Activated naive CD4-positive, alpha-beta T cell treated with anti-CD3 and anti-CD28 coated beads, Interleukin-2, amount 50 U/mL, for 24 hours (primary cell): Measurements from ENCODE around the gene C6orf141.
"Not testable (repeated sequence)": the region's sequence is repeated elsewhere in the genome, so short reads cannot be mapped to it uniquely, and the experiment has no call there.

ENCODE experiments used
- H3K27ac Mint-ChIP-seq: one replicate; pipeline ENCODE4 v1.8.0; 2021; ENCODE audit warnings: mild to moderate bottlenecking, mixed read lengths
- H3K27me3 Mint-ChIP-seq: one replicate; pipeline ENCODE4 v1.8.0; 2021; ENCODE audit warnings: mixed read lengths
- H3K36me3 Mint-ChIP-seq: one replicate; pipeline ENCODE4 v1.8.0; 2021; ENCODE audit warnings: mixed read lengths
- H3K4me1 Mint-ChIP-seq: one replicate; pipeline ENCODE4 v1.8.0; 2021; ENCODE audit warnings: mixed read lengths
- H3K4me3 Mint-ChIP-seq: one replicate; pipeline ENCODE4 v1.8.0; 2021; ENCODE audit warnings: mild to moderate bottlenecking, mixed read lengths
- H3K9me3 Mint-ChIP-seq: one replicate; pipeline ENCODE4 v1.8.0; 2021; ENCODE audit warnings: mixed read lengths

C6orf141 gene

DNA sequence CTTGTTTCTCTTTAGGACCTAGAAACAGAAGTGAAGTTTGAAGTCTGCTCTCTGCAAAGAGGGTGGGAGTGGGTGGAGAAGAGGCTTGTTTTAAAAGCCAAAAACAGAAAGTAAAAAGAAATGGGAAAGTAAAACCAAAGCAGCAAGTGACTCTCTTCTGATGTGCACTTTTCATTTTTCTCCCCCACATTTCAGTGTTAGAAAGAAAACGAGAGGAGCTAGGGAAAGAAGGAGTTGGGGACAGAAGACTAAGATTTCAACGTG, 1.3 kb downstream of the C6orf141 start:
- peaks cover 25% of the 10 kb centered on the region for H3K27me3 Mint-ChIP-seq
- no peaks in the 10 kb centered on the region for H3K36me3 Mint-ChIP-seq
- no peaks in the 10 kb centered on the region for H3K9me3 Mint-ChIP-seq
- peak overlapping the region; percentile 83 for H3K4me3 Mint-ChIP-seq
- H3K27ac Mint-ChIP-seq: no peak overlapping the region
- peaks cover 28% of the 10 kb centered on the region for H3K4me1 Mint-ChIP-seq

DNA sequence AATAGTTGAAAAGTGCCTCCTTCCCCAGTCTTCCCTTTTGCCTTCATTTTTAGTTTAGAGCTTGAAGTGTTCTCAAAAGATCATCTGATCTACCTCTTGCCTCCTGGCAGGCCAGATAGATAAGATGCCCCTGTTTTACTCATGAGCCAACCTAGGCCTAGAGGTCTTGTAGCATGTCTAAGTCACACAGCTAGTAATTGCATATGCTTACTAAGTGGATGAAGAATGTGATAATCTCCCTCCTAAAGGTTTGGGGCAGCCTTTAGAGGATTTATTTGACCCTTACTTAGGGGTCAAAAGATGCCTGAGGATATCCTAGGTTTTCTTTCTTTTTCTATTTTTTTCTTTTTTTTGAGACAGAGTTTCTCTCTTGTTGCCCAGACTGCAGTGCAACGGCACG, 2.1 kb downstream of the C6orf141 start:
- no peak overlapping the region for H3K4me3 Mint-ChIP-seq
- H3K9me3 Mint-ChIP-seq: no peaks in the 10 kb centered on the region
- H3K27ac Mint-ChIP-seq: no peak overlapping the region
- H3K27me3 Mint-ChIP-seq: peaks cover 21% of the 10 kb centered on the region
- no peaks in the 10 kb centered on the region for H3K36me3 Mint-ChIP-seq
- H3K4me1 Mint-ChIP-seq: peaks cover 28% of the 10 kb centered on the region

DNA sequence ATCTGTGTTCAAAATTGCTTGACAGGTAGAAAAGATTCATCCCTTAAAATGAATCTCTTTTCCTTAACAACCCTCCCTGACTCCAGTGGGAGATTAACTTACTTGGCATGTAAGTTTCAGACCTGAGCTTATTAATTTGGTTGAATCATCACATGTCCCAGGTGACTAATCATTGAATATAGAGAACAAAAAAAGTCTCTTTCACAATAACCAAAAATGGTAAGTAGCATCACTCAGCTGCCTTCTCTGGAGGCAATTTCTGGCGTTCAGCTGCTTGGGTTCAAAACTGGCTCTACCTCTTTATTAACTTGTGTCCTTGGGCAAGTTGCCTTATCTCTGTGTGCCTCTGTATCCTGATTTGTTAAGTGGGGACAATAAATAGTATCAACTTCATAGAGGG, 2.9 kb downstream of the C6orf141 start:
- Mint-ChIP-seq H3K36me3 (no peaks in the 10 kb centered on the region), H3K9me3 (no peaks in the 10 kb centered on the region), H3K27ac (no peak overlapping the region), H3K4me1 (peaks cover 28% of the 10 kb centered on the region), H3K27me3 (peaks cover 19% of the 10 kb centered on the region), H3K4me3 (no peak overlapping the region)

DNA sequence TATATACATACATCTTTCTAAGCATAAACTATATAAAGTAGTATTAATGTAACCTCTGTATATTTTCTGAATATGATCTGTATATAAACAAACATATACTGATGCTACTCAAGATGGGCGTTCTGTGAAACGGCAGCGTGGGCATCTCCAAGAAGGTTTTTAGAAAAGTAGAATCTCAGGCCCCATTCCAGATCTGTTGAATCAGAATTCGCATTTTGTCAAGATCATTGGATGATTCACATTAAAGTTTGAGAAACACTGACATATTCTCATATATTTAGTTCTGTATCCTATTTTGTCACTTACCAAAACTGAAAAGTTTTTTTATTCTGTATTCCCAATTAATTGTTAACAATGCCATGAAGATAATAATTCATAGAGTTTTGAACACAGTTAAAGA, 5.5 kb downstream of the C6orf141 start:
- H3K27me3 Mint-ChIP-seq: peaks cover 7% of the 10 kb centered on the region
- H3K4me3 Mint-ChIP-seq: no peak overlapping the region
- no peak overlapping the region for H3K27ac Mint-ChIP-seq
- no peaks in the 10 kb centered on the region for H3K9me3 Mint-ChIP-seq
- H3K36me3 Mint-ChIP-seq: peaks cover 1% of the 10 kb centered on the region
- peaks cover 21% of the 10 kb centered on the region for H3K4me1 Mint-ChIP-seq

DNA sequence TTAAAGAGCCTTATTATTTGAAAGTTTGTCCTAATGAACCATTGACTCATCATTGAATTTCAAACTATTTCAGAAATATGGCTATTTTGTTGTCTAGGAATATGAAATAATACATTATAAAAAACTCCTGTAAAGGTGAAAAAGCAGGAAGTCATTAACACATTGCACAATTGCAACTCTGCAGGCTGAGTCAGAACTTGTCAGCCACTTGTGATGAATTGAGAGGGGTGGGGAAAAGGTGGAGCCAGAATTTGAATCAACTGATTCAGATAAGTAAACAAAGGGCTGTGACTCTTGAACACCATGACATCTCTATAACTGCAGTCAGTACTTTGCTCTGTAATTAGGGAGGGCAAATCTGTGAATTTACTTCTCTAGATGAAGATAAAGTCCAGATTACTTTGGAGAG, 6.0 kb downstream of the C6orf141 start:
- peaks cover 6% of the 10 kb centered on the region for H3K27me3 Mint-ChIP-seq
- no peak overlapping the region for H3K4me3 Mint-ChIP-seq
- peaks cover 16% of the 10 kb centered on the region for H3K4me1 Mint-ChIP-seq
- H3K27ac Mint-ChIP-seq: no peak overlapping the region
- H3K9me3 Mint-ChIP-seq: no peaks in the 10 kb centered on the region
- H3K36me3 Mint-ChIP-seq: peaks cover 1% of the 10 kb centered on the region

DNA sequence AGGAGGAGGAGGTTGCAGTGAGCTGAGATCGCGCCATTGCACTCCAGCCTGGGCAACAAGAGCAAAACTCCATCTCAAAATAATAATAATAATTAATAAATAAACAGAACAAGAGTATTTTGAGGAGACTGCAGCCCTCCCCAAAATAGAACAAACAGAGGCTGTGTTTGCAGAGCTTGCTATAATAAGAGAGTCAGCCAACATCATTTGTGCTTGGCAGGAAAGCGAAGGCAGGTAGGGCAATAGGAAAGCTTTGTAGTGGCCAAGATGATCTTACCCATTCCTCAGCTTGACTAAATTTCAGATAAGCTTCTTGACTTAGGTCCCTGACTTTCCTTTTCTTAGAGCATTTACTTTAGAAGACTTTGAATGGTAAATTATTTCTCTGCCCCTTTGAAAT, 6.7 kb downstream of the C6orf141 start:
- Mint-ChIP-seq H3K4me1 (peaks cover 11% of the 10 kb centered on the region), H3K9me3 (no peaks in the 10 kb centered on the region), H3K4me3 (no peak overlapping the region), H3K27me3 (peaks cover 5% of the 10 kb centered on the region), H3K27ac (no peak overlapping the region), H3K36me3 (peaks cover 1% of the 10 kb centered on the region)

DNA sequence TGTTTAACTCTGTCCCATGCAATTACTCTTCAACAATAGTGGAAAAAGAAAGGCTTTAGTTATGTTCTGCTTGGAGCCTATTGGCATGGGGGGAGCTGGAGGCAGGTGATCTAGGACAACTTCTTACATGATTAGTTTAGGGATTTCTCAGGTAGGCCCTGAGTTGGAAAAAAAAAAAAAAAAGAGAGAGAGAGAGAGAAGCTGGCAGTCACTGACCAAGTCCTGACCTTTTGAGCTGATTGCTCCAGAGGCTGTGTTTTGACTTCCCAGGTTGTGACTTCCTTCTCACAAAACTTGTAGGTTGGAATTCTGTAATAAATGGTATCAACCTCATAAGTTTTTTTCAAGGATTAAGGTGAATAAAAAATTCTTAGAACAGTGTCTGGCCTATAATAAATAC, 7.8 kb downstream of the C6orf141 start:
- Mint-ChIP-seq H3K4me3 (no peak overlapping the region), H3K36me3 (peaks cover 1% of the 10 kb centered on the region), H3K4me1 (peaks cover 5% of the 10 kb centered on the region), H3K27ac (no peak overlapping the region), H3K27me3 (peaks cover 5% of the 10 kb centered on the region), H3K9me3 (no peaks in the 10 kb centered on the region)

DNA sequence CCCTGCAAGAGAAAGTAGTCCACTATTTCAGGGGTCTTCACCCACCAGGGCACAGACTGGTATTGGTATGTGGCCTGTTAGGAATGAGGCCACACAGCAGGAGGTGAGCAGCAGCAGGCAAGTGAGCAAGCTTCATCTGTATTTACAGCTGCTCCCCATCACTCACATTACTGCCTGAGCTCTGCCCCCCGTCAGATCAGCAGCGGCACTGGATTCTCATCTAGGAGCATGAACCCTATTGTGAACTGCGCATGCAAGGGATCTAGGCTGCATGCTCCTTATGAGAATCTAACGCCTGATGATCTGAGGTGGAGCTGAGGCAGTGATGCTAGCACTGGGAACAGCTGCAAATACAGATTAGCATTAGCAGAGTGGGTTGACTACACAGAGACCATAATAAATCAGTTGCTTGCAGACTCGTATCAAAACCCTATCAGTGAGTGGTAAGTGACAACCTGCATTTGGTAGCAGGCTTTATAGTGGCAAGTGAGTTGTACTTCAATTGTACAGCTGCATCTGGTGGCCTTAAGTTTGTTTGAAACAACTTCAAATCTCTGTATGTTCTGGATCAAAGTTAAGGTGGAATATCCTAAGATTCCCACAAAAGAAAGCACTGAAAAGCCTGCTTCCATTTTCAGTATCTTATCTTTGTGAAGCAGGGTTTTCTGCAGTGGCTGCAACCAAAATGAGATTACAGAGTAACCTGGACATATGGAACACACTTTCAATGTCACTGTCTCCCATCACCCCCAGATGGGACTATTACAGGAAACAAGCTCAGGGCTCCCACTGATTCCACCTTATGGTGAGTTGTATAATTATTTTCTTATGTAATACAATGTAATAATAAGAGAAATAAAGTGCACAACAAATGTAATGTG, 12.8 kb downstream of the C6orf141 start:
- H3K4me3 Mint-ChIP-seq: no peak overlapping the region
- no peak overlapping the region for H3K27ac Mint-ChIP-seq
- peaks cover 1% of the 10 kb centered on the region for H3K36me3 Mint-ChIP-seq
- no peaks in the 10 kb centered on the region for H3K9me3 Mint-ChIP-seq
- no peaks in the 10 kb centered on the region for H3K4me1 Mint-ChIP-seq
- peaks cover 6% of the 10 kb centered on the region for H3K27me3 Mint-ChIP-seq

DNA sequence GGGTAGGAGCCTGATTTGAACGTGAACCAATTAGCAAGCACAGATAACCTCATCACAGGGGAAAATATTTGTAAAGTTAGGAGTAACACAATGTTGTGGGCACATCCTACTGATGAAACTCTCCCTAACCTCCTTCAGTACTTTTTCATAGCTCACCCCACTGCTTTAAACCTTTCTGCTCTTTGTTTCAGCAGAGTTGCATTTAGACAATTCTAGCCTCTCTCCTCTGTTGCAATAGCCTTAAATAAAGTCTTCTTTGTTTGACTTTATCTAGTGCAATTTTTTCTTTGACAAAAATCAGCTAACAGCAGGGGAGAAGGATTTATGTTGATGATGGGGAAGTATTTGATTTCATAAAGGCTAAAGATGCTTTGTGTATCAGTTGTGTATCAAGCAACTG, 14.1 kb downstream of the C6orf141 start:
- peaks cover 6% of the 10 kb centered on the region for H3K27me3 Mint-ChIP-seq
- no peaks in the 10 kb centered on the region for H3K9me3 Mint-ChIP-seq
- no peak overlapping the region for H3K4me3 Mint-ChIP-seq
- no peak overlapping the region for H3K27ac Mint-ChIP-seq
- peaks cover 1% of the 10 kb centered on the region for H3K36me3 Mint-ChIP-seq
- H3K4me1 Mint-ChIP-seq: no peaks in the 10 kb centered on the region

DNA sequence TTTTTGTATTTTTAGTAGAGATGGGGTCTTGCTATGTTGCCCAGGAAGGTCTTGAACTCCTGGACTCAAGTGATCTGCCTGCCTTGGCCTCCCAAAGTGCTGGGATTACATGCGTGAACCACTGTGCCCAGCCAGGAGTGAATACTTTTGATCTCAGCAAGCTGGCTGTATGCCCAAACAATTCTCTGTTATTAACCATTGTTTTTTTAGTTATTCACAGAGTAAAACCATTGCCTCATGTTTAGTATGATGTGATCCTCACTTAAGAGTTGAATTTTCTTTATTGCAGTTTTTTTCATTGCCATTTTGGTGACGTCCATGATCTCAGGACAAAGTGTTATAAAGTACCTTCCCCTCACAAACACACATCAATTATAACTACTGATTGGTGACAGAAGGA, 14.8 kb downstream of the C6orf141 start:
- Mint-ChIP-seq H3K4me3 (no peak overlapping the region), H3K4me1 (no peaks in the 10 kb centered on the region), H3K27me3 (peaks cover 6% of the 10 kb centered on the region)

DNA sequence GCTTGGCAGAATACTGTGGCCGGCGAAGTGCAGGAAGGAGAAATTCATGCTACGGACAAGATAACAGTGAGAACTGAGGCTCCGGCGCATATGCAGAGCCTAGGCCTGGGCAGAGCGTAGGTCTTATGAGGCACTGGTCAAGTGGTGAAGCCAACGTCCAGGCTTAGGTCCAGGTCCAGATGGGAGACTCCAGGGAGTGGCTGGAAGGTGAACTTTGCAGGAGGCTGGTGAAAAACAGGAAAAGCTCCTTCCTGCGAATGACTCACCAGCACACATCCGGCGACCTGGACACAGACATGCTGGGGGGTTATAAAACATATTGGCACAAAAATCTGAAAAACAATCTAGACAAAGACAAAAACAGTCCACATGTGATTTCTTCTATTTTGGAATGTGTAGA, 15.4 kb downstream of the C6orf141 start:
- Mint-ChIP-seq H3K9me3 (no peaks in the 10 kb centered on the region), H3K27me3 (peaks cover 6% of the 10 kb centered on the region), H3K4me3 (no peak overlapping the region), H3K27ac (no peak overlapping the region), H3K36me3 (peaks cover under 1% of the 10 kb centered on the region), H3K4me1 (no peaks in the 10 kb centered on the region)

More for the DNA sequence above, 14.8 kb downstream of the C6orf141 start:
- H3K36me3 Mint-ChIP-seq: peaks cover 1% of the 10 kb centered on the region
- no peak overlapping the region for H3K27ac Mint-ChIP-seq
- H3K9me3 Mint-ChIP-seq: no peaks in the 10 kb centered on the region

DNA sequence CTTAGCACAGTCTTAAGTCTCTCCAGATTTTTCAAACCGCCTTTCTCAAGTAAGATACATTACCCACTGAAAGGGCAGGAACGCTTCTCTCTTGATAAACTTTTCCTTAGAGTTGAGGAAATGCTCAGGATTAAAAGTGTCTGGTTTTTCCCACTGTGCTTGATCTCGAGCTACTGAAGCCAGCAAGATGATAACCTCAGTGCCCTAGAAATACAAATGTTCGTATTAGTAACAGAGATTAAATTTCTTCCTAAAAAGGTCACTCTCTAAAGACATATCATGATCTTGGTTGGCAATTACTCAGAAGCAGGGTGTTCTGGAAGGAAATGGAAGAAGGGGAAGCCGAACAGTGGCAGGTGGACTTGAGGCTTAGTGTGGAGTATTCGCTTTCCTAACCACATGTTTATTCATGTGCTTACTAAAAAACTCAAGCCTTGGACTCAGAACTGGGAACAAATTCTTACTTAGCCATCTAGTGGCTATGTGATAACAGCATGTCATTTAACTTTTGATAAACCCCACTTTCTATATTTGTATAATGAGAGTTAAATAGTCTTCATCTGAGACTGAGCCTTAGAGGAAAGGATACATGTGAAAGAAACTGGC, 20.1 kb downstream of the C6orf141 start:
- Mint-ChIP-seq H3K27me3 (peaks cover 4% of the 10 kb centered on the region), H3K4me3 (no peak overlapping the region), H3K9me3 (no peaks in the 10 kb centered on the region), H3K4me1 (no peaks in the 10 kb centered on the region), H3K36me3 (no peaks in the 10 kb centered on the region), H3K27ac (no peak overlapping the region)

DNA sequence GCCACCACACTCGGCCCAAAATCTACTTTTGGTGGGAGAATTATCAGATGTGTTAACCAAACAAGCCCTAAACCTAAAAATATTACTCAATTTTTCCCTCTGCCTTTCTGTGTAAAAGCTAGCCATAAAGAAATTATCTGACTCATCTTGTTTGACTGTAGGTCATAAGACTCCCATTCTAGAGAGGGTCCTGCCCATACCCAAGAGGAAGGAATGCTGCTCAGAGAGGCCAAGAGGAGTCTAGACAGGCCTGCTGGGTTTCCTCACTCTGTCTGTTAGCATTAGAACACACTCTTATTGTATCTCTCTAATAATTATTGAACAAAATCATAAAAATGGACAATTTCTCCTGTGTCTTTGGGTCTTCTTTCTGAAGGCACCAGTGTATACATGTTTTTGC, 26.1 kb downstream of the C6orf141 start:
- Mint-ChIP-seq H3K4me1 (no peaks in the 10 kb centered on the region), H3K4me3 (no peak overlapping the region), H3K9me3 (no peaks in the 10 kb centered on the region), H3K36me3 (no peaks in the 10 kb centered on the region), H3K27ac (no peak overlapping the region), H3K27me3 (peaks cover 2% of the 10 kb centered on the region)

DNA sequence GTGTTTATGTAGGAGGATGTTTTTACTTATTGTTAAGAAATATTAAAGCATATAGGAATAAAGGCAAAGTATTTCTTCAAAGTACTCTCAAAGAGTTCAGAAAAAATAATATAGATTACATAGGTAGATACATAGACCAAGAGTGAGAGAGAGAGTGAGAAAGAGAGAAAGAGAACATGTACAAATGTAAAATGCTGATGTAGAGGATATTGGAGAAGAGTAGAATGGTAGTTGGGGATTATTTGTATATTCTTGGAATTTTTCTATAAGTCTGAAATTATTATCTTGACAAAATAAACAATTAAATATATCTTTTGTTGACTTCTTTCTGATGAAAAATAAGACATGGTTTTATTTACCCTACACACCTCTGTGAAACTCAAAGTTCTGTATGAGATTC, 29.2 kb downstream of the C6orf141 start:
- H3K36me3 Mint-ChIP-seq: no peaks in the 10 kb centered on the region
- no peaks in the 10 kb centered on the region for H3K9me3 Mint-ChIP-seq
- no peak overlapping the region for H3K27ac Mint-ChIP-seq
- no peaks in the 10 kb centered on the region for H3K4me1 Mint-ChIP-seq
- H3K4me3 Mint-ChIP-seq: no peak overlapping the region
- H3K27me3 Mint-ChIP-seq: no peaks in the 10 kb centered on the region

DNA sequence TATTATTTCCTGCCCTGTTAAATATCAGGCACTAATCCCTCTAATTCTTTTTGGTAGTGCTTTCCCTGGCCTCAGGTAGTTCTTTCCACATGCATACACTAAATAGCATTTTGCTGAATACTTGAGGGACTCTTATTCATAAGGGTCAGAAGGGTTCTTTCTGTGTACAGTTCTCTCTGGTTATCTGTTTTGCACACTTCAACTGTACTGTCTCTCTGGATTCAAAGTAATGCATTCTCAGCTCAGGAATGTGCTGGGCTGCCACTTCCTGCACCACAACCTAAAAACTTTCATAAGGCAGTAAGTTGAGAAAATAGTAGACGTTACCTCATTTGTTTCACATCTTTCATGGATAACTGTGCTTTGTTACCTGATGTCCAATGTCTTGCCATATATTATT, 32.1 kb downstream of the C6orf141 start:
- no peak overlapping the region for H3K27ac Mint-ChIP-seq
- H3K36me3 Mint-ChIP-seq: no peaks in the 10 kb centered on the region
- H3K4me1 Mint-ChIP-seq: no peaks in the 10 kb centered on the region
- no peak overlapping the region for H3K4me3 Mint-ChIP-seq
- no peaks in the 10 kb centered on the region for H3K9me3 Mint-ChIP-seq
- no peaks in the 10 kb centered on the region for H3K27me3 Mint-ChIP-seq

DNA sequence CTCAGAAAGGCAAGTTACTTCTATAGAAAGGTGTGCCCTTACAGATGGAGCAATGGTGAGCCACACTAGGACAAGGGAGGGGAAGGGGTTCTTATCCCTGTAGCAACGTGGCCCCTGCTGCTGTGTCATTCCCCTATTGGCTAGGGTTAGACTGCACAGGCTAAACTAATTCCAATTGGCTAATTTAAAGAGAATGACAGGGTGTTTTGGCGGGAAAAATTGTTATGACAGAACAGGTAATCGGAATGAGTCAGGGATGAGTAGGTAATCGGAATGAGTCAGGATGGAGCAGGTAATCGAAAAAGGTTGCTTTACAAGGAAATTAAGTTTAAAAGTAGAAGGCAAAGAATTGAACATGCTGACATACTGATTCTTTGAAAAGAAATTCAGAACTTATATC, 36.8 kb downstream of the C6orf141 start:
- H3K9me3 Mint-ChIP-seq, H3K4me3 Mint-ChIP-seq, H3K27me3 Mint-ChIP-seq, H3K4me1 Mint-ChIP-seq, H3K27ac Mint-ChIP-seq, H3K36me3 Mint-ChIP-seq: not testable (repeated sequence)
